ENCODE measurements around the gene STK39.

GRCh38 chr2:168245074-168245825, 2.1 kb downstream of the STK39 start:
- TF ChIP-seq RAD21 (conservative IDR thresholded peaks at IDR 0.05) = no peak
- no peak for TF ChIP-seq EZH2 (IDR thresholded peaks at IDR 0.05; ENCODE audit: borderline replicate concordance, insufficient read depth, low read length, poor library complexity, severe bottlenecking)
